Tibial nerve (tissue), 4 donors: ENCODE data around the gene DISP1. TPM values are rescaled to one million over a fixed set of nuclear protein-coding genes. Genes with fewer than 3 reads are reported as not detected.

ENCODE experiments used
- DNase-seq, 2 donors: peaks; one replicate each; pipeline ENCODE4 v3.0.0-alpha.2; 2019; ENCODE audit warnings: low spot score in 2 of 2
- H3K27ac ChIP-seq, 4 donors: fragments of 200-600 bp; sonication (generic) in 3 of 4; one replicate each; pipeline ENCODE4 v1.5.1; 2017 to 2019; ENCODE audit warnings: mild to moderate bottlenecking in 1 of 4
- H3K27me3 ChIP-seq, 2 donors: fragments of 200-600 bp; sonication (generic) in 1 of 2; one replicate each; pipeline versions ENCODE4 v1.5.1 to v1.6.0; 2017 to 2019
- H3K36me3 ChIP-seq, 3 donors: fragments of 200-600 bp; sonication (generic); one replicate each; pipeline ENCODE4 v1.5.1; 2018 to 2019
- H3K4me1 ChIP-seq, 4 donors: fragments of 200-600 bp; sonication (generic) in 3 of 4; one replicate each; pipeline ENCODE4 v1.5.1; 2017 to 2019
- H3K4me3 ChIP-seq, 4 donors: fragments of 200-600 bp; sonication (generic) in 3 of 4; one replicate each; pipeline ENCODE4 v1.5.1; 2017 to 2019; ENCODE audit warnings: mild to moderate bottlenecking in 1 of 4, moderate library complexity in 1 of 4
- H3K9me3 ChIP-seq, 4 donors: fragments of 200-600 bp; sonication (generic) in 3 of 4; one replicate each; pipeline ENCODE4 v1.5.1; 2017 to 2019
- CTCF ChIP-seq, 5 experiments: fragments of 200-600 bp in 3 of 5; fragments of 450-650 bp in 2 of 5; sonication (generic) in 3 of 5; IDR thresholded peaks; one replicate each; pipeline ENCODE4 v1.5.1; 2016 to 2019; ENCODE audit warnings: antibody characterized with exemption in 5 of 5, mild to moderate bottlenecking in 3 of 5, moderate library complexity in 2 of 5
- EP300 ChIP-seq, 2 donors: sonication (generic); formaldehyde crosslinking; IDR thresholded peaks; one replicate each; pipeline ENCODE4 v1.6.1; 2017; ENCODE audit warnings: antibody characterized with exemption in 2 of 2, mild to moderate bottlenecking in 1 of 2
- POLR2A ChIP-seq, 2 donors: fragments of 450-650 bp; IDR thresholded peaks; one replicate each; pipeline ENCODE4 v1.6.1; 2017; ENCODE audit warnings: antibody characterized with exemption in 2 of 2, mild to moderate bottlenecking in 2 of 2, moderate library complexity in 2 of 2
- WGBS, 2 donors: methylation state at CpG; one replicate each; pipeline ENCODE4 v1.1.5; 2018; 5-methylcytosine and 5-hydroxymethylcytosine counted together
- total RNA-seq, 4 donors: library from RNA; depleted of rRNA; stranded (reverse); fragments of >200 nt; gene quantifications; one replicate each; pipeline ENCODE4 v1.1.0, GENCODE V29; 2016

DISP1 gene
- total RNA-seq, 4 donors from 2014 or later, result 10.5 to 16.4 (median 15.7) TPM

GRCh38 chr1:222820171-222820712 lies 5.4 kb downstream of the DISP1 start:
- TF ChIP-seq EP300 (IDR thresholded peaks at IDR 0.05), result no peak
- TF ChIP-seq POLR2A (IDR thresholded peaks at IDR 0.05), result no peak
- no peak for TF ChIP-seq CTCF (IDR thresholded peaks at IDR 0.05)
- 79 to 81% methylated on average over 4 of the region's 4 CpGs for WGBS, 2 donors
- H3K4me1 ChIP-seq, result peaks cover 0 to 47% (median 4%) of the 10 kb centered on the region in 4 donors
- H3K9me3 ChIP-seq, result no peaks in the 10 kb centered on the region
- no peak for DNase-seq
- H3K27me3 ChIP-seq, result no peaks in the 10 kb centered on the region
- no peak overlapping the region for H3K4me3 ChIP-seq
- H3K27ac ChIP-seq, result peak overlapping the region in 1 of 4 donors; percentile 25
- no peaks in the 10 kb centered on the region for H3K36me3 ChIP-seq

GRCh38 chr1:222821239-222821638 lies 6.4 kb downstream of the DISP1 start:
- Histone ChIP-seq H3K36me3 (no peaks in the 10 kb centered on the region), H3K9me3 (no peaks in the 10 kb centered on the region), H3K27me3 (no peaks in the 10 kb centered on the region), H3K4me3 (no peak overlapping the region), H3K4me1 (peaks cover 0 to 39% (median 2%) of the 10 kb centered on the region in 4 donors), H3K27ac (no peak overlapping the region)
- TF ChIP-seq CTCF (IDR thresholded peaks at IDR 0.05), result no peak
- no peak for DNase-seq
- 94 to 95% methylated on average over 4 of the region's 4 CpGs for WGBS, 2 donors

- Histone ChIP-seq H3K4me3 (no peak overlapping the region), H3K27me3 (no peaks in the 10 kb centered on the region), H3K27ac (no peak overlapping the region), H3K4me1 (peaks cover 0 to 43% (median 2%) of the 10 kb centered on the region in 4 donors), H3K9me3 (no peaks in the 10 kb centered on the region), H3K36me3 (no peaks in the 10 kb centered on the region)
- DNase-seq, result no peak
- 77 to 82% methylated on average over 3 of the region's 3 CpGs for WGBS, 2 donors
- no peak for TF ChIP-seq CTCF (IDR thresholded peaks at IDR 0.05)
- no peak for TF ChIP-seq POLR2A (IDR thresholded peaks at IDR 0.05)
- no peak for TF ChIP-seq EP300 (IDR thresholded peaks at IDR 0.05)
Observed at GRCh38 chr1:222823695-222824094, 8.9 kb downstream of the DISP1 start.

- 32 to 37% methylated on average over 3 of the region's 3 CpGs for WGBS, 2 donors
- H3K36me3 ChIP-seq, result no peaks in the 10 kb centered on the region
- no peaks in the 10 kb centered on the region for H3K27me3 ChIP-seq
- H3K27ac ChIP-seq, result peak overlapping the region in 1 of 4 donors; percentile 56
- DNase-seq, result no peak
- no peak for TF ChIP-seq POLR2A (IDR thresholded peaks at IDR 0.05)
- H3K9me3 ChIP-seq, result no peaks in the 10 kb centered on the region
- H3K4me3 ChIP-seq, result peak overlapping the region in 1 of 4 donors; percentile 25
- H3K4me1 ChIP-seq, result peaks cover 4 to 53% (median 7%) of the 10 kb centered on the region in 4 donors
Observed at GRCh38 chr1:222824641-222825040, 9.8 kb downstream of the DISP1 start.

GRCh38 chr1:222828939-222829338 lies 14.1 kb downstream of the DISP1 start:
- Histone ChIP-seq H3K4me1 (peaks cover 5 to 52% (median 8%) of the 10 kb centered on the region in 4 donors), H3K36me3 (no peaks in the 10 kb centered on the region), H3K4me3 (no peak overlapping the region), H3K27ac (peak overlapping the region in 2 of 4 donors; percentile 72 to 83), H3K27me3 (no peaks in the 10 kb centered on the region), H3K9me3 (no peaks in the 10 kb centered on the region)
- no peak for DNase-seq
- TF ChIP-seq POLR2A (IDR thresholded peaks at IDR 0.05) (no peak), CTCF (IDR thresholded peaks at IDR 0.05) (peak in 2 of 5 experiments; percentile 11 to 17), EP300 (IDR thresholded peaks at IDR 0.05) (no peak)

- TF ChIP-seq CTCF (IDR thresholded peaks at IDR 0.05) (no peak), POLR2A (IDR thresholded peaks at IDR 0.05) (no peak), EP300 (IDR thresholded peaks at IDR 0.05) (peak; percentile 53 to 74)
- Histone ChIP-seq H3K4me1 (peaks cover 5 to 43% (median 8%) of the 10 kb centered on the region in 4 donors), H3K27ac (peak overlapping the region; percentile 64 to 87 (median 78)), H3K36me3 (no peaks in the 10 kb centered on the region), H3K27me3 (no peaks in the 10 kb centered on the region), H3K9me3 (no peaks in the 10 kb centered on the region), H3K4me3 (no peak overlapping the region)
- no peak for DNase-seq
Observed at GRCh38 chr1:222829868-222830267, 15.0 kb downstream of the DISP1 start.
